Glutamatergic neuron (in vitro differentiated cells): Measurements from ENCODE around the gene LIPC. TPM values are rescaled to one million over a fixed set of nuclear protein-coding genes. Genes with fewer than 3 reads are reported as not detected.

Experiments
- DNase-seq: peaks from one replicate; pipeline ENCODE4 v3.0.0; 2022
- H3K27ac Mint-ChIP-seq: one replicate; pipeline ENCODE4 v1.8.0; 2020; ENCODE audit warnings: mild to moderate bottlenecking, mixed read lengths, inconsistent platforms; ENCODE audit not compliant: unreplicated experiment
- H3K27me3 Mint-ChIP-seq: one replicate; pipeline ENCODE4 v1.8.0; 2020; ENCODE audit warnings: mild to moderate bottlenecking, moderate library complexity, mixed read lengths, inconsistent platforms; ENCODE audit not compliant: unreplicated experiment
- H3K36me3 Mint-ChIP-seq: one replicate; pipeline ENCODE4 v1.8.0; 2020; ENCODE audit warnings: mild to moderate bottlenecking, mixed read lengths, inconsistent platforms; ENCODE audit not compliant: unreplicated experiment
- H3K4me1 Mint-ChIP-seq: one replicate; pipeline ENCODE4 v1.8.0; 2020; ENCODE audit warnings: mild to moderate bottlenecking, low read depth, mixed read lengths, inconsistent platforms; ENCODE audit not compliant: unreplicated experiment
- H3K4me3 Mint-ChIP-seq: one replicate; pipeline ENCODE4 v1.8.0; 2020; ENCODE audit warnings: mild to moderate bottlenecking, mixed read lengths, inconsistent platforms; ENCODE audit not compliant: unreplicated experiment
- H3K9me3 Mint-ChIP-seq: one replicate; pipeline ENCODE4 v1.8.0; 2020; ENCODE audit warnings: mild to moderate bottlenecking, moderate library complexity, mixed read lengths, inconsistent platforms; ENCODE audit not compliant: unreplicated experiment
- CTCF ChIP-seq: fragments of 200-600 bp; sonication (generic); IDR thresholded peaks from one replicate; pipeline ENCODE4 v1.5.0; 2021; ENCODE audit not compliant: partially characterized antibody, unreplicated experiment
- total RNA-seq: library from RNA; stranded (reverse); fragmentation: NEBNext Ultra II Directional; extraction: Animal tissue kit (Norgen Biotek cat#: 25700); gene quantifications from one replicate; pipeline ENCODE4 v1.2.1, GENCODE V29; 2021; ENCODE audit not compliant: unreplicated experiment

LIPC gene
- total RNA-seq, 1 donor from 2014 or later, result not detected

- H3K4me1 Mint-ChIP-seq, result peaks cover 11% of the 10 kb centered on the region
- peaks cover 4% of the 10 kb centered on the region for H3K36me3 Mint-ChIP-seq
- H3K27me3 Mint-ChIP-seq, result peaks cover 2% of the 10 kb centered on the region
- H3K4me3 Mint-ChIP-seq, result no peak overlapping the region
- H3K9me3 Mint-ChIP-seq, result peaks cover 2% of the 10 kb centered on the region
- H3K27ac Mint-ChIP-seq, result no peak overlapping the region
- no peak for DNase-seq
- TF ChIP-seq CTCF, result no peak
These were observed 137.7 kb downstream of the LIPC start for GRCh38 chr15:58569455-58569854.

- Mint-ChIP-seq H3K4me3 (no peak overlapping the region), H3K9me3 (no peaks in the 10 kb centered on the region), H3K36me3 (peaks cover 4% of the 10 kb centered on the region), H3K27ac (no peak overlapping the region), H3K4me1 (no peaks in the 10 kb centered on the region), H3K27me3 (peaks cover 2% of the 10 kb centered on the region)
- DNase-seq, result no peak
- no peak for TF ChIP-seq CTCF
These were observed 139.7 kb downstream of the LIPC start for GRCh38 chr15:58571491-58571890.

- Mint-ChIP-seq H3K9me3 (no peaks in the 10 kb centered on the region), H3K27me3 (peaks cover 2% of the 10 kb centered on the region), H3K4me1 (no peaks in the 10 kb centered on the region), H3K36me3 (peaks cover 4% of the 10 kb centered on the region), H3K4me3 (no peak overlapping the region), H3K27ac (no peak overlapping the region)
- TF ChIP-seq CTCF, result no peak
- no peak for DNase-seq
These were observed 140.7 kb downstream of the LIPC start for GRCh38 chr15:58572521-58572920.

- Mint-ChIP-seq H3K36me3 (peaks cover 4% of the 10 kb centered on the region), H3K4me1 (no peaks in the 10 kb centered on the region), H3K27ac (no peak overlapping the region), H3K4me3 (no peak overlapping the region), H3K9me3 (no peaks in the 10 kb centered on the region), H3K27me3 (peaks cover 2% of the 10 kb centered on the region)
- no peak for DNase-seq
- no peak for TF ChIP-seq CTCF
These were observed 141.5 kb downstream of the LIPC start for GRCh38 chr15:58573270-58573669.

GRCh38 chr15:58574631-58575030 lies 142.8 kb downstream of the LIPC start:
- H3K9me3 Mint-ChIP-seq, result no peaks in the 10 kb centered on the region
- peaks cover 4% of the 10 kb centered on the region for H3K36me3 Mint-ChIP-seq
- H3K4me1 Mint-ChIP-seq, result no peaks in the 10 kb centered on the region
- DNase-seq, result no peak
- H3K4me3 Mint-ChIP-seq, result no peak overlapping the region
- H3K27me3 Mint-ChIP-seq, result peaks cover 2% of the 10 kb centered on the region
- no peak overlapping the region for H3K27ac Mint-ChIP-seq
- no peak for TF ChIP-seq CTCF
